ENCODE measurements around the gene CYGB. TPM values are rescaled to one million over a fixed set of nuclear protein-coding genes. Genes with fewer than 3 reads are reported as not detected.

The CYGB gene
- total RNA-seq, 1 experiment from 2014 or later = 0.62 TPM

DNA sequence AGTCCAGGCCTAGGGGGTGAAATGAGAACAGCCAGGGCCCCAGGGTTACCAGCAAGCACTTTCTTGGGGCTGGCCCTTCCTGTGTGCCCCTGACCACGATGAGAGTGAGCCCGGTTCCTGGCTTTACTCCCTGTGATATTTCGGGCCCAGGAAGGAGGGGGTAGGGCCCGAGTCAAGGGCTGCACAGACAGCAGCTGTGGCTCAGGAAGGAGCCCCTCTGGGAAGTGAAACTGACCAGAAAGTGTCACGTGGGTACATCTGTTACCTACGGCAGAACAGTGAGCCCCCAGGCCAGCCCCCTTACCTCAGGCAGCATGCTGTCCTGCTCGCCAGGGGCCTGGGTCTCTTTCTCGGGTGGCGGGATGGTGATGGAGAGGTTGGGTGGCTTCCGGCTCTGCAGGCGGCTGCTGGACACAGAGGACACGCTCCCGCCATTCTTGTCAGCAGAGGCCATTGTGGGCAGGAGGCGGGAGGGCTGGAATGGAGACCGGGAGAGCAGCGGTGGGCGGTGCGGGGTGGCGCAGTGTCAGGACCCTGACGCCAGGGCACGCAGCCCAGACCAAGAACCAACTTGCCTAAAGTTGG lies 56.3 kb downstream of the CYGB start:
- no peak for DNase-seq (ENCODE audit: low read depth)

DNA sequence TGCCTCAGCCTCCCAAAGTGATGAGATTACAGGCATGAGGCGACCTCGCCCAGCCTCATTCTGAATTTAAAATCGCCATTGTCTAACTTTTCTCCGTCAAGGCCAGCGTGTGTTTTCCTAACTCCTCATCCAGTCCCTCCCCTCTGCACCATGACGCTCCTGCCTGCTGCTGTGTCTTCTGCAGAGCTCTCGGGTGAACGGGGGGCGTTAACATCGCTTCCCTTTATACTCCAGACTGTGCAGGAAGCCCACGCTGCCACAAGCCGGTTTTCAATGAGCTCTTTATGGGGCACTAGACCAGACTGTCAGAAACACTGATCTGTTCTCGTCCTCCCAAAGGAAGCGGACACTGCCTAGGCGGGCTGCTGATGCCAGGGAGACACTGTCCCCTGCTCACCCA lies 56.9 kb downstream of the CYGB start:
- no peak for DNase-seq (ENCODE audit: low read depth)

DNA sequence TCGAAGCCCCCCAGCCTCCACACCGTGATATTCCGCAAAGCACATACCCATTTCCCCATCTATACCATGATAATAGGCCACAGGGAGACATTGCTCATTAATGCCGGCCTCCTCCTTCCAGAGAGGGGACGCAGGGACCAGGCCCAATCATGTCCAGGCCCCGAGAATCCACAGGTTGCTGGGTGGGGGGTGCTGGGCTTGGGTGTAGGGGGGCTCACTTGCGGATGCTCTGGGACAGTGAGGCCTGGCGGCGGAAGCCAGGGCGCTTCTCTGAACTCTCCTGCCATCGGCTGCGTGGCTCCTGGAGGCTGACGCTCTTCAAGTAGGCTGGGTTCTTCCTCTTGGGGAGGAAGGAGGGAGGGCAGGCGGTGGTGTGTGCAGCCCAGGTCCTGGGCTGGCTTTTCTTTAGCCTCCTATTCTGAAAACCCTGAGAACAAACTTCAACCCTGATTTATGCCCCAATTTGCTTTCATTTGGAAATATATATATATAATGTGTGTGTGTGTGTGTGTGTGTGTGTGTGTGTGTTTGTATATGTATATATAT lies 57.9 kb downstream of the CYGB start:
- no peak for DNase-seq (ENCODE audit: low read depth)

GRCh38 chr17:76478730-76479514 lies 58.6 kb downstream of the CYGB start:
- DNase-seq (ENCODE audit: low read depth) = no peak

DNA sequence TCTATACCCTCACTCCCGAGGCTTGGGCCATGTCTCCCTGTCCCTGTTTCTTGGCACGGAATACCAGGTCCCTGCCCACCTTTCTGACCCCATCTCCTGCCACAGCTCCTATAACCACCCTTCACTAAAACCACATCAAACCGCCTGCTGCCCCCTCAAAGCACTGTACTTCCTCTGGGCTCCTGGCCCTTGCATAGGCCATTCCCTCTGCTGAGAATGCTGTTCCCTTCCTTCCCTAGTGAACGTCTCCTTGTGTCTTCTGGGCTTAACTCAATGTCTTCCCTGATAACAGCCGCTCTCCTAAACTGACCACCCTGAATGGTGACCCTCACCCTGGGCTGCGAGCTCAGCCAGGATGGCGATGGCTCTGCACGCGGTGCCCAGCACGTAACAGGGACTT lies 59.4 kb downstream of the CYGB start:
- DNase-seq (ENCODE audit: low read depth) = no peak

DNA sequence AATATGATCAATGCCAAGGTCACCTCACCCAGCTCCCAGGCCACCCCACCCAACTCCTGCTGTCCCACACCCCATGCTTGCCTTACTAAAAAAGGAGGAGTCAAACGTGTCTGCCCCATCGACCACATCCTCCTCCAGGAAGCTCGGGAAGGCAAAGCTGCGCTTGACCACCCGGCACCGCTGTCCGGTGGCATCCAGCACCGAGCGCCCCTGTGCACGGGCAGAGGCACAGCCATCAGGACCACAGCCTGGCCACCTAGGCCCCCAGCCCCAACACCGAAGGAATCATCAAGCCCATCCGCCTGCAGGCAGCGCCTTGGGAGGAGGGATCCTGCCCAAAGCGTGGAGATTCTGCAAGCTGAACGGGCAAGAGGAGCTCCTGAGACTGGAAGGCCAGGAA lies 59.9 kb downstream of the CYGB start:
- no peak for DNase-seq (ENCODE audit: low read depth)

Other genes starting within 250 kb of the CYGB start
- 1.7 and 1.9 TPM in 2 replicates for gene QRICH2, start 229.4 kb downstream of the CYGB start, total RNA-seq (2014; rRNA removed; shearing (Covaris generic))
- gene PRPSAP1, start 183.8 kb downstream of the CYGB start, total RNA-seq (2014; rRNA removed; shearing (Covaris generic)) = 36.8 and 52.9 TPM in 2 replicates
- 33.8 and 41.2 TPM in 2 replicates for gene SPHK1, start 153.1 kb downstream of the CYGB start, total RNA-seq (2014; rRNA removed; shearing (Covaris generic))
- gene UBE2O, start 84.6 kb downstream of the CYGB start, total RNA-seq (2014; rRNA removed; shearing (Covaris generic)) = 9.8 and 18.5 TPM in 2 replicates
- gene AANAT, start 70.1 kb downstream of the CYGB start, total RNA-seq (2014; rRNA removed; shearing (Covaris generic)) = not detected in 2 replicates
- gene RHBDF2, start 36.3 kb downstream of the CYGB start, total RNA-seq (2014; rRNA removed; shearing (Covaris generic)) = 18.1 and 23.2 TPM in 2 replicates
- 0.02 and 1.4 TPM in 2 replicates for gene PRCD, start 2.3 kb upstream of the CYGB start, total RNA-seq (2014; rRNA removed; shearing (Covaris generic))
- gene ST6GALNAC2, start 48.2 kb upstream of the CYGB start, total RNA-seq (2014; rRNA removed; shearing (Covaris generic)) = 2.1 and 5.9 TPM in 2 replicates
- not detected in 2 replicates for gene ST6GALNAC1, start 106.0 kb upstream of the CYGB start, total RNA-seq (2014; rRNA removed; shearing (Covaris generic))
- 125 and 142 TPM in 2 replicates for gene MXRA7, start 173.3 kb upstream of the CYGB start, total RNA-seq (2014; rRNA removed; shearing (Covaris generic))
- gene JMJD6, start 188.9 kb upstream of the CYGB start, total RNA-seq (2014; rRNA removed; shearing (Covaris generic)) = 28.6 and 40.5 TPM in 2 replicates
- 41.0 and 60.8 TPM in 2 replicates for gene METTL23, start 189.1 kb upstream of the CYGB start, total RNA-seq (2014; rRNA removed; shearing (Covaris generic))
- 225 and 289 TPM in 2 replicates for gene SRSF2, start 199.6 kb upstream of the CYGB start, total RNA-seq (2014; rRNA removed; shearing (Covaris generic))
- 15.8 and 16.4 TPM in 2 replicates for gene MFSD11, start 200.4 kb upstream of the CYGB start, total RNA-seq (2014; rRNA removed; shearing (Covaris generic))